HL-60 (cell line): ENCODE measurements around the gene ATP2B2.

Experiments used
- GABPA ChIP-seq: IDR thresholded peaks from 2 replicates; pipeline ENCODE4 v1.6.1; 2012; ENCODE audit warnings: low read depth
- POLR2AphosphoS5 ChIP-seq: IDR thresholded peaks from 2 replicates; pipeline ENCODE4 v1.6.1; 2012; ENCODE audit warnings: low read depth
- SPI1 ChIP-seq: IDR thresholded peaks from 2 replicates; pipeline ENCODE4 v1.6.1; 2012; ENCODE audit warnings: low read depth, mild to moderate bottlenecking, borderline replicate concordance
- TF ChIP-seq, protein P1 (sequence below): IDR thresholded peaks from one replicate; pipeline ENCODE4 v1.5.1; 2011; ENCODE audit warnings: low read length, control low read depth, inconsistent platforms; ENCODE audit not compliant: insufficient read depth
- TF ChIP-seq, protein P2 (sequence below): IDR thresholded peaks from 2 replicates; pipeline ENCODE4 v1.6.1; 2012; ENCODE audit warnings: low read depth; ENCODE audit not compliant: insufficient replicate concordance

DNA sequence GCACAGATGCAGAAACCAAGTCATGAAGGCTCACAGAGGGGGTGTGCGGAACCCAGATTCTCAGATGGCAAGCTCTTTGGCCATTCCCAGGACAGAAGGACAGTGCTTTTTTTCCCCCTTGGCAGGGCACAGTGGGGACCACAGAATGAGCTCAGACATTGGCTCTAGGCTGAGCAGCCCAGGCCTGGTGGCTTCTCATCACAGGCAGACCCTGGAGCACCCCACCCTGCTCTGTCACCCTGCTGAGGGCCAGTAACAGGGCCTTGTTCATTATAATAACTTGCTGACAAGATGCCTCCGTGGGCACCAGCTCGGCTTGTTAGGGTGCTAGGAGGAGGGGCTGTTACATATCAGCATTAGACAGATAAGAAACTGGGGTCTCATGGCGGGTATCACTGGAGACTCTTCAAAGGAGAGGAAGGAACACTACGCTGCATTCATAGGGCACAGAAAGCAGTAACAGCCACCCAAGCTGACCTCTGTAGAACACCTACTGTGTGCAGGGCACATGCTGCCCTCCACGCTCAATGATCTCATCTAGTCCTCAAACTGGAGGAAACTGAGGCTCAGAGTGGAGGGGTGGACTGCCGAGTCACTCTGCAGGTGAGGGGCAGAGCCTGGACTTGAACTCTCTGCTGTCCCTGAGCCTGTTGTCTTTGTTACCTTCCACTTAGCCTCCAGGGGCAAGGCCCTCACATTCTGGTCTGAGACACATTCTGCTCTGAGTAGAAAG, 114.6 kb downstream of the ATP2B2 start:
- TF ChIP-seq, protein P1, sequence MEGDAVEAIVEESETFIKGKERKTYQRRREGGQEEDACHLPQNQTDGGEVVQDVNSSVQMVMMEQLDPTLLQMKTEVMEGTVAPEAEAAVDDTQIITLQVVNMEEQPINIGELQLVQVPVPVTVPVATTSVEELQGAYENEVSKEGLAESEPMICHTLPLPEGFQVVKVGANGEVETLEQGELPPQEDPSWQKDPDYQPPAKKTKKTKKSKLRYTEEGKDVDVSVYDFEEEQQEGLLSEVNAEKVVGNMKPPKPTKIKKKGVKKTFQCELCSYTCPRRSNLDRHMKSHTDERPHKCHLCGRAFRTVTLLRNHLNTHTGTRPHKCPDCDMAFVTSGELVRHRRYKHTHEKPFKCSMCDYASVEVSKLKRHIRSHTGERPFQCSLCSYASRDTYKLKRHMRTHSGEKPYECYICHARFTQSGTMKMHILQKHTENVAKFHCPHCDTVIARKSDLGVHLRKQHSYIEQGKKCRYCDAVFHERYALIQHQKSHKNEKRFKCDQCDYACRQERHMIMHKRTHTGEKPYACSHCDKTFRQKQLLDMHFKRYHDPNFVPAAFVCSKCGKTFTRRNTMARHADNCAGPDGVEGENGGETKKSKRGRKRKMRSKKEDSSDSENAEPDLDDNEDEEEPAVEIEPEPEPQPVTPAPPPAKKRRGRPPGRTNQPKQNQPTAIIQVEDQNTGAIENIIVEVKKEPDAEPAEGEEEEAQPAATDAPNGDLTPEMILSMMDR = no peak
- TF ChIP-seq POLR2AphosphoS5 (no peak), GABPA (no peak), SPI1 (no peak)
- TF ChIP-seq, protein P2, sequence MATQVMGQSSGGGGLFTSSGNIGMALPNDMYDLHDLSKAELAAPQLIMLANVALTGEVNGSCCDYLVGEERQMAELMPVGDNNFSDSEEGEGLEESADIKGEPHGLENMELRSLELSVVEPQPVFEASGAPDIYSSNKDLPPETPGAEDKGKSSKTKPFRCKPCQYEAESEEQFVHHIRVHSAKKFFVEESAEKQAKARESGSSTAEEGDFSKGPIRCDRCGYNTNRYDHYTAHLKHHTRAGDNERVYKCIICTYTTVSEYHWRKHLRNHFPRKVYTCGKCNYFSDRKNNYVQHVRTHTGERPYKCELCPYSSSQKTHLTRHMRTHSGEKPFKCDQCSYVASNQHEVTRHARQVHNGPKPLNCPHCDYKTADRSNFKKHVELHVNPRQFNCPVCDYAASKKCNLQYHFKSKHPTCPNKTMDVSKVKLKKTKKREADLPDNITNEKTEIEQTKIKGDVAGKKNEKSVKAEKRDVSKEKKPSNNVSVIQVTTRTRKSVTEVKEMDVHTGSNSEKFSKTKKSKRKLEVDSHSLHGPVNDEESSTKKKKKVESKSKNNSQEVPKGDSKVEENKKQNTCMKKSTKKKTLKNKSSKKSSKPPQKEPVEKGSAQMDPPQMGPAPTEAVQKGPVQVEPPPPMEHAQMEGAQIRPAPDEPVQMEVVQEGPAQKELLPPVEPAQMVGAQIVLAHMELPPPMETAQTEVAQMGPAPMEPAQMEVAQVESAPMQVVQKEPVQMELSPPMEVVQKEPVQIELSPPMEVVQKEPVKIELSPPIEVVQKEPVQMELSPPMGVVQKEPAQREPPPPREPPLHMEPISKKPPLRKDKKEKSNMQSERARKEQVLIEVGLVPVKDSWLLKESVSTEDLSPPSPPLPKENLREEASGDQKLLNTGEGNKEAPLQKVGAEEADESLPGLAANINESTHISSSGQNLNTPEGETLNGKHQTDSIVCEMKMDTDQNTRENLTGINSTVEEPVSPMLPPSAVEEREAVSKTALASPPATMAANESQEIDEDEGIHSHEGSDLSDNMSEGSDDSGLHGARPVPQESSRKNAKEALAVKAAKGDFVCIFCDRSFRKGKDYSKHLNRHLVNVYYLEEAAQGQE = no peak
